Measurements from ENCODE around the gene PRTFDC1. TPM values are rescaled to one million over a fixed set of nuclear protein-coding genes. Genes with fewer than 3 reads are reported as not detected.

The PRTFDC1 gene
- total RNA-seq, 1 donor from 2014 or later, result 17.5 TPM

DNA sequence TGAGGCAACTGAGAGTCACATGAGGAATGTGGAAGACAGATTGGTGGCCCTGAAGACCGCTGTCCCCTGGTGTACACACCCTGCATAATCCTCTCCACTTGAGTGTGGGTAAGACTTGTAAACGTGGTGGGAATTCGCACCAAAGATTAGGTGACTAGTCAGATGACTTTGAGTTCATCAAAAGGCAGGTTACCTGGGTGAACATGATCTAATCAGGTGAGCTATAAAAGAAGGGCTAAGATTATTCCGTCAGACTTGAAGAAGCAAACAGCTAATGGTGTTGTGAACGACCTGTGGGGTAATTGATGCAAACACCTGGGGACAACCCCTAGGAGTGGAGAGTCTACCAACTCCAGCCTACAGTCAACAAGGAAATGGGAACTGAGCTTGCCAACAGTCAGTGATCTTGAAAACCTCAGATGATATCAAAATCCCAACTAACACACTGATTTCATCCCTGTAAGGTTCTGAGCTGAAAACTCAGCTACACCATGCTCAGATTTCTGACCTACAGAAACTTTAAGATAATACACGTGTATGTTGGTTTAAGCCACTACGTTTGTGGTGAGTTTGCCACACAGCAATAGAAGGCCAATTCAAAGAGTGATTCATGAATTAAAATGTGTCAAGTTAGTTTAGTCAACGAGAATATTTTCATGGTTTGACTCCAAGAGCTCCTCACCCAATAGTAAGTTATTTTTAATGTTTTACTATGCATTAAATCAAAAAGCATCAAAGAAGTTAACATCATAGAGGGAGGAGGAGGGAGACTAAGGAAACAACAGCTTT, 16.7 kb downstream of the PRTFDC1 start:
- Mint-ChIP-seq H3K4me1 (ENCODE audit: unreplicated experiment) (no peaks in the 10 kb centered on the region), H3K4me3 (ENCODE audit: unreplicated experiment) (no peak overlapping the region), H3K27ac (ENCODE audit: unreplicated experiment) (no peak overlapping the region), H3K36me3 (ENCODE audit: low read depth, unreplicated experiment) (peaks cover 12% of the 10 kb centered on the region), H3K27me3 (ENCODE audit: unreplicated experiment) (no peaks in the 10 kb centered on the region), H3K9me3 (ENCODE audit: unreplicated experiment) (no peaks in the 10 kb centered on the region)
- TF ChIP-seq, protein P1, sequence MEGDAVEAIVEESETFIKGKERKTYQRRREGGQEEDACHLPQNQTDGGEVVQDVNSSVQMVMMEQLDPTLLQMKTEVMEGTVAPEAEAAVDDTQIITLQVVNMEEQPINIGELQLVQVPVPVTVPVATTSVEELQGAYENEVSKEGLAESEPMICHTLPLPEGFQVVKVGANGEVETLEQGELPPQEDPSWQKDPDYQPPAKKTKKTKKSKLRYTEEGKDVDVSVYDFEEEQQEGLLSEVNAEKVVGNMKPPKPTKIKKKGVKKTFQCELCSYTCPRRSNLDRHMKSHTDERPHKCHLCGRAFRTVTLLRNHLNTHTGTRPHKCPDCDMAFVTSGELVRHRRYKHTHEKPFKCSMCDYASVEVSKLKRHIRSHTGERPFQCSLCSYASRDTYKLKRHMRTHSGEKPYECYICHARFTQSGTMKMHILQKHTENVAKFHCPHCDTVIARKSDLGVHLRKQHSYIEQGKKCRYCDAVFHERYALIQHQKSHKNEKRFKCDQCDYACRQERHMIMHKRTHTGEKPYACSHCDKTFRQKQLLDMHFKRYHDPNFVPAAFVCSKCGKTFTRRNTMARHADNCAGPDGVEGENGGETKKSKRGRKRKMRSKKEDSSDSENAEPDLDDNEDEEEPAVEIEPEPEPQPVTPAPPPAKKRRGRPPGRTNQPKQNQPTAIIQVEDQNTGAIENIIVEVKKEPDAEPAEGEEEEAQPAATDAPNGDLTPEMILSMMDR (IDR thresholded peaks at IDR 0.05; ENCODE audit: unreplicated experiment), result no peak
- DNase-seq (ENCODE audit: low spot score), result no peak

DNA sequence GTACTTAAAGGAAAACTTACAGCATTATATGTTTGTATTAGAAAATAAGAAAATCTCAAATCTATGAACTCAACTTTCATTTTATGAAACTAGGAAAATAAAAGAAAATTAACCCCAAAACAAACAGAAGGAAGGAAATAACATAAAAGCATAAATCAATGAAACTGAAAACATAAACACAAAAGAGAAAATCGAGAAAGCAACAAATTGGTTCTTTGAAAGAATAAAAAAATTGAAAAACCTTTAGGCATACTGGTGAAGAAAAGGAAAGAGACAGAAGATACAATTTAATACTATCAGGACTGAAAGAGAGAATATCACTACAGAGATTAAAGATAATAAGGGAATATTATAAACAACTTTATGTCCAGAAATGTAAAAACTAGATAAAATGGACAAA, 21.2 kb downstream of the PRTFDC1 start:
- Mint-ChIP-seq H3K4me3 (ENCODE audit: unreplicated experiment) (no peak overlapping the region), H3K4me1 (ENCODE audit: unreplicated experiment) (no peaks in the 10 kb centered on the region), H3K9me3 (ENCODE audit: unreplicated experiment) (no peaks in the 10 kb centered on the region), H3K27me3 (ENCODE audit: unreplicated experiment) (no peaks in the 10 kb centered on the region), H3K27ac (ENCODE audit: unreplicated experiment) (no peak overlapping the region), H3K36me3 (ENCODE audit: low read depth, unreplicated experiment) (peaks cover 12% of the 10 kb centered on the region)
- TF ChIP-seq, protein P1 (IDR thresholded peaks at IDR 0.05; ENCODE audit: unreplicated experiment), result no peak
- DNase-seq (ENCODE audit: low spot score), result no peak

DNA sequence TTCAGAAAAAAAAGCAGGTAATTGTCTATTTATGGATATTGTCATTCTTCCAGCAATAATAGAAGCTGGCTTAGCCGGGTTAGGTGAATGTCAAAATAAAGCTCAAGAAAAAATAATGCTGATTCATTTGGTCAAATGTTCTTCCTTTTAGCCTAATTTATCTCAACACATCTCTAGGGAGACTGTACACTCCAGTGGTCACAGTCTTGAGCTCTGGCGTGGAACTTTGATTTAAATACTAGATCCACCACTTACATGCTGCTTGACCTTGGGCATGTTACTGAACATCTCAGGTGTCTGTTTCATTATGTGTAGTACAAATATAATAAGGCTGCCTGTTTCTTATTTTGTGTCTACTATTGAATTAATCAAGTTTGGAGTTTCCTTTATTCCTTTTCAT, 22.0 kb downstream of the PRTFDC1 start:
- Mint-ChIP-seq H3K4me3 (ENCODE audit: unreplicated experiment) (no peak overlapping the region), H3K9me3 (ENCODE audit: unreplicated experiment) (no peaks in the 10 kb centered on the region), H3K36me3 (ENCODE audit: low read depth, unreplicated experiment) (peaks cover 8% of the 10 kb centered on the region), H3K4me1 (ENCODE audit: unreplicated experiment) (no peaks in the 10 kb centered on the region), H3K27me3 (ENCODE audit: unreplicated experiment) (no peaks in the 10 kb centered on the region), H3K27ac (ENCODE audit: unreplicated experiment) (no peak overlapping the region)
- no peak for DNase-seq (ENCODE audit: low spot score)
- TF ChIP-seq, protein P1 (IDR thresholded peaks at IDR 0.05; ENCODE audit: unreplicated experiment), result no peak

DNA sequence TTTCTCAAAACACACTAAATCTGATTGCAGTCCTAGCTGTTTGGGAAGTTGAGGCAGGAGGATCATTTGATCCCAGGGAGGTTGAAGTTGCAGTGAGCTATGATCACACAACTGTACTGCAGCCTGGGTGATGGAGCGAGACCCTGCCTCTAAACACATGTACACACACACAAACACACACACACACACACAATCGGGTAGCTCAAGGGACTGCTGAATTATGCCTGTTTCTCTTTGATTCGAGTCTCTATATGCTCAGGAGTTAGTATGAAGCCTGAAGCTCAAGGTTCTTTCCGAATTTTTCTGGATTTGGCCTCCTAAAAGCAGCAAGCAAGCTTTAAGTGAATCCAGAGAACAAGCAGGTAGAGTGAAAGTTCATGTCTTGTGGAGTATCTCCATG, 22.5 kb downstream of the PRTFDC1 start:
- TF ChIP-seq, protein P1 (IDR thresholded peaks at IDR 0.05; ENCODE audit: unreplicated experiment), result no peak
- Mint-ChIP-seq H3K27me3 (ENCODE audit: unreplicated experiment) (no peaks in the 10 kb centered on the region), H3K9me3 (ENCODE audit: unreplicated experiment) (no peaks in the 10 kb centered on the region), H3K4me3 (ENCODE audit: unreplicated experiment) (no peak overlapping the region), H3K27ac (ENCODE audit: unreplicated experiment) (no peak overlapping the region), H3K36me3 (ENCODE audit: low read depth, unreplicated experiment) (peaks cover 6% of the 10 kb centered on the region), H3K4me1 (ENCODE audit: unreplicated experiment) (no peaks in the 10 kb centered on the region)
- no peak for DNase-seq (ENCODE audit: low spot score)

DNA sequence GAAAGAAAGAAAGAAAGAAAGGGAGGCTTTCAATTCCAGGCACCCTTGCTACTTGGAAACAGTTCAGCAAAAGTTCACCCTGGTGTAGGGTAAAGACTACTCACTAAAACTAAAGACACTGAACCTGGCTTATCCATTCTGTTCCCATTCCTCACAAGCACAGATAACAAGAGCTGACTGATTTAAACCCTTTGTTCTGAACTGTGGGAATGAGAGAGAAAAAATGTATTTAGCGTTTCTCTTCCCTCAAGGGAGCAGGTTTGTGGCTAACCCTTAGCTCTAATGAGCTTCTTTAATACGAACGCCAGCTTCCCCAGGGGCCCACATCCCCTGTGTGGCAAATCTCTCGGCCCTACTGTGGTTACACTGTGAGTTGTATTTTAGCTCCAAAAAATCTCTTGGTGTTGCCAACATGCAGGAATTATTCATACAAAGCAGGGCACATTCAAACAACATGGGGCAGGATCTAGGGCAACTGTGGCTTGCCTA, 23.3 kb downstream of the PRTFDC1 start:
- Mint-ChIP-seq H3K9me3 (ENCODE audit: unreplicated experiment) (no peaks in the 10 kb centered on the region), H3K27ac (ENCODE audit: unreplicated experiment) (no peak overlapping the region), H3K4me3 (ENCODE audit: unreplicated experiment) (no peak overlapping the region), H3K4me1 (ENCODE audit: unreplicated experiment) (no peaks in the 10 kb centered on the region), H3K36me3 (ENCODE audit: low read depth, unreplicated experiment) (peaks cover 10% of the 10 kb centered on the region), H3K27me3 (ENCODE audit: unreplicated experiment) (no peaks in the 10 kb centered on the region)
- no peak for DNase-seq (ENCODE audit: low spot score)
- TF ChIP-seq, protein P1 (IDR thresholded peaks at IDR 0.05; ENCODE audit: unreplicated experiment), result no peak

Measured in endothelial cell (in vitro differentiated cells).